GM12892 (cell line): ENCODE results near the gene RALA.

Experiments used
- DNase-seq: peaks from one replicate; pipeline ENCODE4 v3.0.0; 2011; ENCODE audit not compliant: insufficient read length
- FAIRE-seq: peaks from 2 replicates; lab custom pipeline; 2011; peaks lifted over from hg19 to GRCh38; lab: Jason Lieb, UNC
- POLR2A ChIP-seq: IDR thresholded peaks from 2 replicates; pipeline ENCODE4 v1.6.1; 2011; ENCODE audit warnings: low read depth, low read length, control low read depth
- POLR2AphosphoS5 ChIP-seq: IDR thresholded peaks from 2 replicates; pipeline ENCODE4 v1.6.1; 2011; ENCODE audit warnings: low read depth, low read length, control low read depth
- TAF1 ChIP-seq: IDR thresholded peaks from 2 replicates; pipeline ENCODE4 v1.6.1; 2011; ENCODE audit warnings: low read depth, mild to moderate bottlenecking, control low read depth, low read length, borderline replicate concordance

Gene RALA

DNA sequence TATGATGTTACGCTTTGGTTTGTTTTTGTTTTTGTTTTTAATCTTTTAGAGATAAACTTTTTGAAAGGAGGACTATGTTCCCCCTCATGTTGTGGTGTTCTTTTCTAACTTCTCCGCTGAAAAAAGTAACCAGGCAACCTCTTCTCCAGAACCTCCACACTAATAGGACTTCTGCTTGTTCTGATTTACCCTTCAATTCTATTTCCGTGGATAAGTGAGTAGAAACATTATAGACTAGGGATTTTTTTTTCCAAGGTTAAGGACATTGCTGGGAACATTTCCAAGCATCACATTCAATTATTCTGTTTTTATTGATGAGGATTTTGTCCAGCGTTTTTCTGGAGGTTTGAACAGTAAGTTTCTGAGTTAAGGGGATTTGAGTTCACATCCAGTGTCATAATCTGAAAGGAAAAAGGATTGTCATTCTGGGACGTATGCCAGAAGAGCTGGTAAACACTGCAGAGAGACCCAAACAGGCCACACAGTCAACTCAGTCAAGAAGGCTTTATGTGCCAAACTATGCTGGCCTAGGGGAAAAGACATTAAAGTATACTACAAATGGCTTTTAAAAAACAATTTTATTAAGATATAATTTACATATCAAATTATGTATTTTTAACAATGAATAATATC lies 28.3 kb upstream of the RALA start:
- DNase-seq (no peak), FAIRE-seq (no peak)
- TF ChIP-seq POLR2AphosphoS5 (no peak), POLR2A (no peak), TAF1 (no peak)

- TF ChIP-seq POLR2AphosphoS5 (no peak), POLR2A (no peak), TAF1 (no peak)
- FAIRE-seq = no peak
- DNase-seq = no peak
Observed at GRCh38 chr7:39602351-39602750, 21.0 kb upstream of the RALA start.

DNA sequence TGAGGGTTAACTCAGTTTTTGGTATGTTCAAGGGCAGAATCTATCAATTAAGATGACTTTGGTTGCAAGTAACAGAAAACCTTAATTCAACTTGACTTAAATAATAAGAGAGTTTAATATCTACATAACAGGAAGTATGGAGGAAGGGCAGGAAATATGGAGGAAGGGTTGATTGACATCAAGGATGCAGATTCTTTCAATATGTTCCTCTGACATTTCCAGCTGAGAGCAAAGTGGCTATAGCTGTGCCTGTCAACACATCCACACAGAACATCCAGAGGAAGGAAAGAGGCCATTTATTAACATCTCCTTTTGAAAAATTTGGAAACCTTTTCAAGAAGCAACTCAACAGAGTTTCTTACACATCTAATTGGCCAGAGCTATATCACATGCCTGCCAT lies 19.4 kb upstream of the RALA start:
- TF ChIP-seq POLR2A (no peak), TAF1 (no peak), POLR2AphosphoS5 (no peak)
- no peak for DNase-seq
- no peak for FAIRE-seq

DNA sequence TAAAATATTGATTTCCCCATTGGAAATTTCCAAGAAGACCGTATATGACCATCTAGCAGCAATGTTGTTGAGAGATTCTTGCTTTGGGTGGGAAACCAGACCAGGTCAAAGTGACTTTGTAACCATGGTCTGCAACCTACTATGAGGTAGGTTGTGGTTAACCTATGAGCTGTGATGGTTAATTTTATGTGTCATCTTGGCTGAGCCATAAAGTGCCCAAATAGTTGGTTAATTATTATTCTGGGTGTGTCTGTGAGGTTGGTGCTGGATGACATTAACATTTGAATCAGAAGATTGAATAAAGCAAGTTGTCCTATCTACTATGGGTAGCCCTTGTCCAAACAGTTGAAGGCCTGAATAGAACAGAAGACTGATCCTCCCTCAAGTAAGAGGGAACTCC lies 18.3 kb upstream of the RALA start:
- FAIRE-seq = no peak
- no peak for TF ChIP-seq POLR2AphosphoS5
- TF ChIP-seq TAF1 = no peak
- TF ChIP-seq POLR2A = no peak
- DNase-seq = no peak

DNA sequence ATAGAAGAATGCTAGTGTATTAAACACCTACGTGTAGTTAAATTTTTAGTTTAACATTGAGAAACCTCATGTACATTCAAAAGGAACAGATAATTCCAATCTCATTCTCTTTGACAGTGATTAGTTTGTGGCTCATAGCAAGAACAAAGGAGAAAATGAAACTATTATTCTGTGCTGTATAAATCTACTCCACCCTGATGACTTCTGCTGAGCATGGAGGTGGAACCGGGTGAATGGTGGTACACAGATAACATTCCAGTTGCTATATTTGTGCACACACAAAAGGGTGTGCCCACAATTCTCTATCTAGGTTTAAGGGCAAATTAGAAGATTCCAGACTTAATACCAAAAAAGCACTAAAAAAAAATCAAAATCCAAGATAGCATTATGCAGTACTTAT lies 17.0 kb upstream of the RALA start:
- FAIRE-seq (no peak), DNase-seq (no peak)
- no peak for TF ChIP-seq POLR2AphosphoS5
- no peak for TF ChIP-seq TAF1
- no peak for TF ChIP-seq POLR2A

DNA sequence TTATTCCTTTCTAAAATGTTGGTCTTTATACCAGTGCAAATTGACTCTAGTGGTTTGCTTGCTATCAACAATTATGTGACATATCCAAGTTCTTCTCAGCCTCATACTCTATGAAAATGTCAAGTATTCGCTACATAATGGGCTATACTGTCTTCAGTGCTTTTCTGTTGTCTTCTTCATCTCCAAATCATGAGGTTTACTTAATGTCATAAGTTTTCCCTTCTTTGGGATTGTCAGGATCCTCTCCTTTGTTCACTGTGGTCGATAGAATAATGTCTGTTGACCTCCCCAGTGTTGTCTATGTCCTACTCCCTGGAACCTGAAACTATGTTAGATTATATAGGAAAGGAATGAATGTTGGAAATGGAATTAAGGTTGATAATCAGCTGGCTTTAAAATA lies 16.4 kb upstream of the RALA start:
- FAIRE-seq (no peak), DNase-seq (no peak)
- TF ChIP-seq POLR2A (no peak), POLR2AphosphoS5 (no peak)

DNA sequence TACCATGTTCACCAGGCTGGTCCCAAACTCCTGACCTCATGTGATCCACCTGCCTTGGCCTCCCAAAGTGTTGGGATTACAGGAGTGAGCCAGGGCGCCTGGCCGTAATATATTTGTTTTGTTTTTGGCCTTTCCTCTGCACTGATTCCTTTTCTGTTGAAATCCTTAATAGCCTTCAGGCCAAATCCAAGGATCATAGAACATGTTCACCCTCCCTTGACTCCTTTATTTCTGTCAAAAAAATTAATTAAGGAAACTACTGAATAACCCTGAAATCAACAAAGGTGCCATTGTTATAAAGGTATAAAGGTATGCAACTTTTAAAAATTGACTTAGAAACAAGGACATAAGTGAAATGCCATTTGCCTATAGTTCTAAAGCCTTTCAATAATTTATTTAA lies 15.5 kb upstream of the RALA start:
- TF ChIP-seq TAF1 (no peak), POLR2A (no peak), POLR2AphosphoS5 (no peak)
- no peak for DNase-seq
- no peak for FAIRE-seq

GRCh38 chr7:39608278-39608677 lies 15.1 kb upstream of the RALA start:
- no peak for FAIRE-seq
- DNase-seq = no peak
- TF ChIP-seq TAF1 = no peak
- no peak for TF ChIP-seq POLR2AphosphoS5
- no peak for TF ChIP-seq POLR2A

- TF ChIP-seq POLR2AphosphoS5 (no peak), POLR2A (no peak), TAF1 (no peak)
- peak; percentile 43 for DNase-seq
- peak; percentile 71 for FAIRE-seq
Observed at GRCh38 chr7:39609113-39609934, 14.0 kb upstream of the RALA start.

DNA sequence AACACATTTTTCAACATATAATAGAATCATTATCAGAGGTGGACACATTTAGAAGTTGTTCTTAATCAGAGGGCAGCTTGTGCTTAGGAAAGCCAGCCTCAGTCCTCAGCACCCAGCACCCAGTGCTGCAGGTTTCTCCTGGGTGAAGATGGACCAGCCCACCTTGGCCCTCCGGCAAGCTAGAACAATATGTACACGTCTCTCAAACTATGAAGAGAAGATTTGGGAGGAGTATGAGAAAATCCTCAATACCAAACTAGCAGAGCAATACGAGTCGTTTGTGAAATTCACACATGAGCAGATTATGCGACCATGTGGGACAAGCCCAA lies 13.5 kb upstream of the RALA start:
- DNase-seq = no peak
- no peak for TF ChIP-seq POLR2A
- TF ChIP-seq TAF1 = no peak
- no peak for TF ChIP-seq POLR2AphosphoS5
- no peak for FAIRE-seq

DNA sequence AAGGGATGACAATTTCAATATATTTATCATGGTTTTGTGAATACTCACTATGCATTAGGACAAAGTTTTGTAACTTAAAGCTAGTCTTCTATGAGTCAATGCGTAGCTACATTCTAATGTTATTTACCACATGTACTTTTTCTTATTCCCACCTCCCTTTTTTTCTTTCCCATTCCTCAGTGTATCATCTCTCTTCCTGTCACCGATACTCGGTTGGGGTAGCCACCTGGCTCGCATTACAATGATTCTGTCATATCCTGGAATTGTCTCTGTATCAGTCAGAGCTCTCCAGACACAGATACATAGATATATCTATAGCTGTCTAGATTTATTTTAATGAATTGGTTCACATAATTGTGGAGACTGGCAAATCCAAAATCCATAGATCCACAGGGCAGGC lies 9.8 kb upstream of the RALA start:
- TF ChIP-seq POLR2AphosphoS5 = no peak
- TF ChIP-seq POLR2A = no peak
- no peak for TF ChIP-seq TAF1
- no peak for FAIRE-seq

GRCh38 chr7:39614299-39614698 lies 9.1 kb upstream of the RALA start:
- FAIRE-seq = no peak
- DNase-seq = no peak
- no peak for TF ChIP-seq POLR2AphosphoS5
- no peak for TF ChIP-seq POLR2A
- TF ChIP-seq TAF1 = no peak

More for the DNA sequence above, 9.8 kb upstream of the RALA start:
- no peak for DNase-seq

GRCh38 chr7:39615350-39615975 lies 7.9 kb upstream of the RALA start:
- DNase-seq = no peak
- no peak for TF ChIP-seq POLR2AphosphoS5
- TF ChIP-seq TAF1 = no peak
- no peak for TF ChIP-seq POLR2A
- FAIRE-seq = no peak
